ENCODE data around the gene GNGT2. TPM values are rescaled to one million over a fixed set of nuclear protein-coding genes. Genes with fewer than 3 reads are reported as not detected.
A peak's percentile ranks its signal among the peaks of the same experiment; 100 is the strongest.

Gene GNGT2
- total RNA-seq (2014; rRNA removed; shearing (Covaris generic)) (not detected in 2 replicates), polyA plus RNA-seq (2016; fragmentation: Nextera tagmentation; extraction: Ambion mirVana) (not detected in 2 replicates)

DNA sequence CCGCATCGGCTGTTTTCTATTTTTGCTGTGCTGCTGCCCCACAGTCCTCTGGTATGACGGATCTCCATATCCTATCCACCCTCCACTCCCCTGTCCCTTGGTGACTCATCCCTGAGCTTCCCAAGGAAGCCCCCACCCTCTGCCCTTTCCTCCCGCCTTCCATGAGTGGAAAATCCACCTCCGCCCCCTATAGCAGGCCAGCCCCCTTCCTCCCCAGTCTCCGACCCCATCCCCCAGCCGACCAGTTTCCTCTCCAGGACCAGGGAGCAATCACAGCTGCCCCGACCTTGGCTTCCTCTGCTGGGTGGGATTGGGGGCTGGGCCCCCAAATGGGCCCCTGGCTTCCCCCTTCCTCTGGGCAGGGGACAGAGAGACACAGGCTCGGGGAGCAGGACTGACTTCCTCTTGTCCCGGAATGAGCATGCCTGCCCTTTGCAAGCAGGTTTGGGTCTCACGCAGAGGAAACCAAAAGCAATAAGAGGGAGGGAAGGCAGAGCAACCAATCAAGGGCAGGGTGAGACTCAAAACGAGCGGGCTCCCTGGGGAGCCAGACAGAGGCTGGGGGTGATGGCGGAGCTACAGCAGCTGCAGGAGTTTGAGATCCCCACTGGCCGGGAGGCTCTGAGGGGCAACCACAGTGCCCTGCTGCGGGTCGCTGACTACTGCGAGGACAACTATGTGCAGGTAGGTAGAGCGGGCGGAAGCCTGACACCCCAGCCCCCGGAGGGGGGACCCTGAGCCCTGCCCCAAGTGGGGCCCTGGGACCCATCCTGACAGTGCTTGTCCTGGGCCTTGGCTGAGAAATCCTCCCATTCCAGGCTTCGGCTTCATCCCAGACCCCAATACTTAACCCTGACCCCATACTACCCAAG is at the start of gene GNGT2, which contains the start of gene ABI3:
GNGT2 (minus strand) TSS at position 417 of the 872 bp plus-strand sequence. CDS start 3,152 bp downstream, outside the sequence.
ABI3 (plus strand) TSS at position 550 of the 872 bp plus-strand sequence; CDS start at position 568, 18 bp downstream.
- H3K79me2 ChIP-seq (ENCODE audit: insufficient read depth) = no peaks in the 10 kb centered on the region
- TF ChIP-seq EZH2phosphoT487 (IDR thresholded peaks at IDR 0.05; ENCODE audit: insufficient read depth, low read depth) (no peak), EZH2 (IDR thresholded peaks at IDR 0.05; ENCODE audit: insufficient read depth, poor library complexity, severe bottlenecking) (no peak)
- no peak within 1 kb of the TSS for H3K4me2 ChIP-seq (ENCODE audit: unreplicated experiment)
- H3K9me3 ChIP-seq (ENCODE audit: low read depth) = no peaks in the 10 kb centered on the region
- no peaks in the 10 kb centered on the region for H3K36me3 ChIP-seq (ENCODE audit: low read depth)
- H3K4me1 ChIP-seq (ENCODE audit: insufficient read depth) = no peaks in the 10 kb centered on the region
- H4K20me1 ChIP-seq (ENCODE audit: insufficient read depth) = no peaks in the 10 kb centered on the region
- H3F3A ChIP-seq (ENCODE audit: insufficient read depth) = no peaks in the 10 kb centered on the region
- no peaks in the 10 kb centered on the region for H3K9me2 ChIP-seq (ENCODE audit: insufficient read depth)
- peaks cover 40% of the 10 kb centered on the region for H3K27me3 ChIP-seq (replicated peaks; ENCODE audit: insufficient read depth)
- H2AFZ ChIP-seq = no peak within 1 kb of the TSS
- 30 to 37% methylated on average over 19 to 22 of the region's 22 CpGs for WGBS, 2 experiments (ENCODE audit: low coverage in 1 of 2, low lambda C conversion rate in 2 of 2, missing lambda C conversion rate in 2 of 2)
- no peak within 1 kb of the TSS for H3K27ac ChIP-seq
- no peak for DNase-seq
- in situ Hi-C loops (cut with MboI) = no loop called here
- no peak within 1 kb of the TSS for H3K4me3 ChIP-seq
- H3K9ac ChIP-seq = no peak within 1 kb of the TSS

GRCh38 chr17:49259663-49260010 is 49.3 kb upstream of the GNGT2 start:
- WGBS, 2 experiments (ENCODE audit: low coverage in 1 of 2, low lambda C conversion rate in 2 of 2, missing lambda C conversion rate in 2 of 2) = 10 to 12% methylated on average over 10 of the region's 10 CpGs
- H3K27ac ChIP-seq = peak overlapping the region; percentile 84
- peak overlapping the region; percentile 88 for H3K9ac ChIP-seq

GRCh38 chr17:49258394-49258793 is 48.0 kb upstream of the GNGT2 start:
- no peak overlapping the region for H3K9ac ChIP-seq
- TF ChIP-seq EZH2phosphoT487 (IDR thresholded peaks at IDR 0.05; ENCODE audit: insufficient read depth, low read depth) (no peak), EZH2 (IDR thresholded peaks at IDR 0.05; ENCODE audit: insufficient read depth, poor library complexity, severe bottlenecking) (no peak)
- H2AFZ ChIP-seq = no peak overlapping the region
- no peaks in the 10 kb centered on the region for H3K36me3 ChIP-seq (ENCODE audit: low read depth)
- no peaks in the 10 kb centered on the region for H3K9me3 ChIP-seq (ENCODE audit: low read depth)
- no peaks in the 10 kb centered on the region; the same call in 1 of the 2 replicates for H3K4me1 ChIP-seq (ENCODE audit: insufficient read depth)
- WGBS, 2 experiments (ENCODE audit: low coverage in 1 of 2, low lambda C conversion rate in 2 of 2, missing lambda C conversion rate in 2 of 2) = 90 to 95% methylated on average over 3 of the region's 3 CpGs
- H3K4me3 ChIP-seq = no peak overlapping the region
- DNase-seq = no peak
- H3K4me2 ChIP-seq (ENCODE audit: unreplicated experiment) = no peak overlapping the region
- no peaks in the 10 kb centered on the region for H3K79me2 ChIP-seq (ENCODE audit: insufficient read depth)
- H3K9me2 ChIP-seq (ENCODE audit: insufficient read depth) = no peaks in the 10 kb centered on the region
- H3K27me3 ChIP-seq (replicated peaks; ENCODE audit: insufficient read depth) = no peaks in the 10 kb centered on the region
- H3F3A ChIP-seq (ENCODE audit: insufficient read depth) = 0 out of 2 replicates have a peak, but pooled peaks cover 3% of the 10 kb centered on the region
- H3K27ac ChIP-seq = no peak overlapping the region
- in situ Hi-C loops (cut with MboI) = no loop called here
- no peaks in the 10 kb centered on the region for H4K20me1 ChIP-seq (ENCODE audit: insufficient read depth)

More at GRCh38 chr17:49259663-49260010, 49.3 kb upstream of the GNGT2 start:
- Histone ChIP-seq H3K9me2 (ENCODE audit: insufficient read depth) (no peaks in the 10 kb centered on the region), H3K4me3 (peak overlapping the region; percentile 79), H3K4me1 (ENCODE audit: insufficient read depth) (no peaks in the 10 kb centered on the region; the same call in 1 of the 2 replicates), H2AFZ (peak overlapping the region; percentile 91), H3K27me3 (replicated peaks; ENCODE audit: insufficient read depth) (no peaks in the 10 kb centered on the region), H4K20me1 (ENCODE audit: insufficient read depth) (no peaks in the 10 kb centered on the region), H3F3A (ENCODE audit: insufficient read depth) (0 out of 2 replicates have a peak, but pooled peaks cover 3% of the 10 kb centered on the region), H3K4me2 (ENCODE audit: unreplicated experiment) (peak overlapping the region; percentile 79), H3K9me3 (ENCODE audit: low read depth) (no peaks in the 10 kb centered on the region), H3K36me3 (ENCODE audit: low read depth) (no peaks in the 10 kb centered on the region), H3K79me2 (ENCODE audit: insufficient read depth) (no peaks in the 10 kb centered on the region)
- no peak for DNase-seq
- in situ Hi-C loops (cut with MboI) = no loop called here
- TF ChIP-seq EZH2phosphoT487 (IDR thresholded peaks at IDR 0.05; ENCODE audit: insufficient read depth, low read depth) (no peak), EZH2 (IDR thresholded peaks at IDR 0.05; ENCODE audit: insufficient read depth, poor library complexity, severe bottlenecking) (no peak)

DNA sequence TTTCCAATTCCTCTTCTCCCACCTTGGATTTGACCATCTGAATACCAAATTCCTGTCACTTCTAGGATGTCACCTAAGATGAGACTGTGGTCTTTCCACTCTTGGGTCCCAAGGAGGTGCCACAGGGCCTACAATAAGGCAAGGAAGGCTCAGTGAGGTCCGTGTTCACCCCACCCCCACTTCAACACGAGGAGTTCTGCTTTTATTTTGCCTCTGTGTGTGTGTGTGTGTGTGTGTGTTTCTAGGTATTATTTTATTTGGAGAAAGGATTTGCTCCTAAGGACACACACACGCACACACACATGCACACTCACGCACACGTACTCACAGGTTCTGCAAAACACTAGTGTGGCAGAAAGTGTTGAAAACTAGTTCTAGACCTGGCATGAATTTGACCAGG is 44.8 kb upstream of the GNGT2 start:
- Histone ChIP-seq H2AFZ (no peak overlapping the region), H3K9me3 (ENCODE audit: low read depth) (no peaks in the 10 kb centered on the region)

More for the DNA sequence above, 44.8 kb upstream of the GNGT2 start:
- Histone ChIP-seq H3K9ac (no peak overlapping the region), H4K20me1 (ENCODE audit: insufficient read depth) (no peaks in the 10 kb centered on the region), H3K9me2 (ENCODE audit: insufficient read depth) (no peaks in the 10 kb centered on the region), H3K27ac (no peak overlapping the region), H3K36me3 (ENCODE audit: low read depth) (no peaks in the 10 kb centered on the region), H3K4me3 (no peak overlapping the region), H3K4me1 (ENCODE audit: insufficient read depth) (no peaks in the 10 kb centered on the region), H3F3A (ENCODE audit: insufficient read depth) (0 out of 2 replicates have a peak, but pooled peaks cover 3% of the 10 kb centered on the region), H3K79me2 (ENCODE audit: insufficient read depth) (no peaks in the 10 kb centered on the region), H3K27me3 (replicated peaks; ENCODE audit: insufficient read depth) (no peaks in the 10 kb centered on the region), H3K4me2 (ENCODE audit: unreplicated experiment) (no peak overlapping the region)
- no peak for DNase-seq
- TF ChIP-seq EZH2phosphoT487 (IDR thresholded peaks at IDR 0.05; ENCODE audit: insufficient read depth, low read depth) (no peak), EZH2 (IDR thresholded peaks at IDR 0.05; ENCODE audit: insufficient read depth, poor library complexity, severe bottlenecking) (no peak)
- in situ Hi-C loops (cut with MboI) = no loop called here
- 70 to 72% methylated on average over 4 to 5 of the region's 5 CpGs for WGBS, 2 experiments (ENCODE audit: low coverage in 1 of 2, low lambda C conversion rate in 2 of 2, missing lambda C conversion rate in 2 of 2)
